ELR (cell line): Measurements from ENCODE around the gene CACNA2D4.

ENCODE experiments used
- DNase-seq: peaks from one replicate; pipeline ENCODE4 v3.0.0-alpha.2; 2015; ENCODE audit warnings: low read depth

The CACNA2D4 gene

GRCh38 chr12:1778911-1779310 lies 139.5 kb downstream of the CACNA2D4 start:
- DNase-seq: no peak

DNA sequence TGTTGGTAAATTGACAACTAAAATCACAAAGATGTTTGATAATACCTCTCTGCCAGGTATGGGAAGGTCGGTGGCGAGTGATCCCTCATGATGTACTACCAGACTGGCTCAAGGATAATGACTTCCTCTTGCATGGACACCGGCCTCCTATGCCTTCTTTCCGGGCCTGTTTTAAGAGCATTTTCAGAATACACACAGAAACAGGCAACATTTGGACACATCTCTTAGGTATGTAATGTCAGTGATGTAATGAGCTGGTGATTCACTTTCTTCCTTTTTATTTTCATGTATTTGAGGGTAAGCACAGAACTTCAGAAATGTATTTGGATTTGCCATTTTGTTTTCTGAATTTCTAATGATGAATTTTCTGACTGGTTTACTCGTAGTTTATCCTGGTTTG lies 140.7 kb downstream of the CACNA2D4 start:
- DNase-seq: peak; percentile 92

GRCh38 chr12:1776170-1776921 lies 142.1 kb downstream of the CACNA2D4 start:
- DNase-seq: peak; percentile 97

GRCh38 chr12:1773937-1774655 lies 144.4 kb downstream of the CACNA2D4 start:
- DNase-seq: no peak

DNA sequence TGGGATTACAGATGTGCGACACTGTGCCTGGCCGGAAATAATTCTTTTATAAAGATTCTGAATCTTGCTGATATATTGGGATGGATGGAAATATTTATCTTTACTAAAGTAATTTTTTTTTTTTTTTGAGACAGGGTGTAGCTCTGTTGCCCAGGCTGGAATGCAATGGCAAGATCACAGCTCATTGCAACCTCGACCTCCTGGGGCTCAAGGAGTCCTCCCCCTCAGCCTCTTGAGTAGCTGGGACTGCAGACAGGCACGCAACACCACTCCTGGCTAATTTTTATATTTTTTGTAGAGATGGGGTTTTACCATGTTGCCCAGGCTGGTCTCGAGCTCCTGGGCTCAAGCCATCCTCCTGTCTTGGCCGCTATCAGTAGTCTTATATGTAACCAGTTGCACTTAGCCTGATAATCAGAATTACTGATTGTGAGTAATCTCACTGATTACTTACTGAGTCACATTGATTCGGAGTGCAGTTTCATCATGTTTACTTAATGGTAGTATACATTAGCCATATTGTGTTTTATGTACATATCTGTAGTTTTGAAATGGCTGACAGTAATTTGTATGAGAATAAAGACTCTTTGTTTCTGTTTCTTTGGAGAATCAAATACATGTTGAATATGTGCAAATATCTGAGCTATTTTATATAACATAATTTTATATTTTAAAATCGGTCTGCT lies 148.5 kb downstream of the CACNA2D4 start:
- DNase-seq: peak; percentile 68

DNA sequence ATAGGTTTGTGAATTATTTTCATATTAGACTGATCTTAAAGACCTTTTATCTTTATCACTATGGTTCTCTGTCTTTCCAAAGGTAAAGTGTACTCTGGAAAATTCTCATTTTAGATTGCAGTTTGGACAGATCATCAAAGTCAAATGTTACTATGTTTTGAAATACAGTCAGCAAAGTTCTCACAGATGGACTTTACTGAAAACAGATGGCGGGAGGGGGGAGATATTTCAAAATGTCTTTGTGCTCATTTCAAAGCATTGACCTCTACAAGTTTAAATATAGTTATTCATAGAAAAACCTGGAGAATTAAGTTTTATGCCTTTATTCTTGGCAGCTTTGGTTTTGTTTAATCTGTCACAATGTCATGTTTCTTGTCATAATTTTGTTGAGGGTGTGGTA lies 149.8 kb downstream of the CACNA2D4 start:
- no peak for DNase-seq

- no peak for DNase-seq
Measured at GRCh38 chr12:1767407-1768090, 150.9 kb downstream of the CACNA2D4 start.

- DNase-seq: no peak
Measured at GRCh38 chr12:1766110-1766509, 152.3 kb downstream of the CACNA2D4 start.

- no peak for DNase-seq
Measured at GRCh38 chr12:1763153-1763552, 155.3 kb downstream of the CACNA2D4 start.

DNA sequence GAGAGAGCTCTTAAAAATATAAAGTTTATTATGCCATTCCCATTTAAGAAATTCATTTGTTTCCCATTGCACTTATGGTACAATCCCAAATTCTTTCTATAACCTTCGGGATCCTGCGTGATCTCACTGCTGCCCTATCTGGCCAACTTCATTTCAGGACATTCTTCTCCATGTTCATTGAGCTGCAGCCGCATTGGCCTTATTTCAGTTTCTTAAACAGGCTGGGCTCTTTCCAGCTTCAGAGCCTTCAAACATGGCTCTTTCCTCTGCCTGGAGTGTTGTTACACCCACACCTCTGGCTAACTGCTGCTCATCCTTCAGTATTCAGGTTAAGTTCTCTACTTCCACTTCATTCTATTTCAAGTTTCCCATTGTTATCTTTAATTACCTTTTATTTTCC lies 156.6 kb downstream of the CACNA2D4 start:
- DNase-seq: no peak

DNA sequence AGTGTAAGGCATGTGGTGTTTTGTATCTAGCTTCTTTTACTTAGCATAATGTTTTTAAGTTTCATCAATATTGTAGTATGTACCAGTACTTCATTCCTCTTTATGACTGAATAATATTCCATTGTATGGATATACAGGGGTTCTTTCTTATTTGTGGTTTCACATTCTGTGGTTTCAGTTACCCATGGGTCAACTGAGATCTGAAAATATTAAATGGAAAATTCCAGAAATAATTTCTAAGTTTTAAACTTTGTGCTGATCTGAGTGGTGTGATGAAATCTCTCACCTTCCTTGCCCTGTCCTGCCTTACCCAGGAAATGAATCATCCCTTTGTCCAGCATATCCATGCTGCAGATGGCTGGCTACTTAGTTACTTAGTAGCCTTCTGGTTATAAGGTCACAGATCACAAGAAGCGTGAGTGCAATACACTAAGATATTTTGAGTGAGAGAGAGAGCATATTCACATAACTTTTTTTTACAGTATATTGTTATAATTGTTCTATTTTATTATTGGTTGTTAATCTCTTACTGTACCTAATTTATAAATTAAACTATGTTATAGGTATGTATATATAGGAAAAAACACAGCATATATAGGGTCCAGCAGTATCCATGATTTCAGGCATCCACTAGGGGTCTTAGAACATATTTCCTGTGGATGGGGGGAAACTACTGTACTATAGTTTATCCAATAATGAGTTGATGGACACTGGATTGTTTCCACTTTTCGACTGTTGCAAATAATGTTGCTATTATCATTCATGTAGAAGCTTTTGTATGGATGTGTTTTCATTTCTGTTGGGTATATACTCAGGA lies 157.7 kb downstream of the CACNA2D4 start:
- DNase-seq: peak; percentile 91

- peak; percentile 23 for DNase-seq
Measured at GRCh38 chr12:1758887-1759286, 159.6 kb downstream of the CACNA2D4 start.

DNA sequence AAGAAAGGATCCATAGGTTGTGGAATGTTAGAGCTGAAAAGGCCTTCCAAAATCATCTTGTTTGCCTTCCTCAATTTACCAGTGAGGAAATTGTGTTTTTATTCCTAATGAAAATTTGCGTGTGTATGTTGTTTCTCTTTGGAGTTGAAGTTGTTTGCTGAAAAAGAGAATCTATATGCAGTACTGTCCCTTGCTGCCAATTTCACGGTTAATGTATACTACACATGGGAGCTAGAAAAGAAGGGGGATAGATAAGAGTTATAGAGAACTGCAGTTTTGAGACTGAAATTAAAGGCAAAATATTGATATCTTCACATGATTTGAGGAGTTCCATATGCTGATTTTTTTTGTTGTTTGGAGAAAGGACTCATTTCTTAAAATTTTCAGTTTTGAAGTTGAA lies 160.1 kb downstream of the CACNA2D4 start:
- no peak for DNase-seq

DNA sequence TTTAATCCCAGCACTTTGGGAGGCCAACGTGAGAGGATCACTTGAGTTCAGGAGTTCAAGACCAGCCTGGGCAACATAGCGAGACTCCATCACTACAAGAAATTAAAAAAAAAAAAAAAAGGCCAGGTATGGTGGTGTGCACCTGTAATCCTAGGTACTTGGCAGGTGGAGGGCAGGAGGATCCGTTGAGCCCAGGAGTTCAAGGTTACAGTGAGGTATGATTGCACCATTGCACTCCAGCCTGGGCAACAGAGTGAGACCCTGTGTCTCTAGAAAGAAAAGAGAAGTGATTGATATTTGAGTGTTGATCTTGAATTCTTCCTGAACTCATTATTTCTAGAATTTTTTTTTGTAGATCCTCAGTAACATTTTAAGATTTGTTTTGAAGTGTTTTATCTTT lies 168.2 kb downstream of the CACNA2D4 start:
- no peak for DNase-seq

DNA sequence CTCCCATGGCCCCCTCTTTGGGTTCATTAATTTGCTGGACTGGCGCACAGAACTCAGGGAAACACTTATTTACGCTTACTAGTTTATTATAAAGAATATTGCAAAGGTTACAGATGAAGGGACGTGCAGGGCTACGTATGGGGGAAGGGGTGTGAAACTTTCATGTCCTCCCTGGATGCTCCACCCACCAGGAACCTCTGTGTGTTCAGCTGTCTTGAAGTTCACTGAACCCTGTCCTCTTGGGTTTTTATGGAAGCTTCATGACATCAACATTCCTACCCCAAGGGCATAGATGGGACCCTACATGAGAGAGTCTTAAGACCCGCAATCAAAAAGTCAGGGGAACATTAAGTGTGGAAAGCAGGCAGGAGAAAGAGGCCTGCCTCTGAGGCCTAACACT lies 169.4 kb downstream of the CACNA2D4 start:
- DNase-seq: no peak

DNA sequence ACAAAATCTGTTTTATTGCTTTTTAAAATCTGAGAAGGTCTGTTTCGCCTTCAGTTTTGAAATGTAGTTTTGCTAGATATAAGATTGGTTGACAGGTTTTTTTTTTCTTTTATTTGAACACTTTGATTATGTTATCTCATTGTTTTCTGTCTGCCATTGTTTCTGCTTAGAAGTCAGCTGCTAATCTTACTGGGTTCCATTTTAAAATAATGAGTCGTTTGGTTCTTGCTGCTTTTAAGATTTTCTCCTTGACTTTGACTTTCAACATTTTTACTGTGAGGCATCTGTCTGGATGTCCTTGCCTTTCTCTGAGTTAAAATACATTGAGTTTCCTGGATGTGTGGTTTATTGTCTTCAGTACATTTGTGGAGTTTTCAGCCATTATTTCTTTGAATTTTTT lies 170.8 kb downstream of the CACNA2D4 start:
- no peak for DNase-seq

GRCh38 chr12:1744932-1745331 lies 173.5 kb downstream of the CACNA2D4 start:
- peak; percentile 13 for DNase-seq
